Activated naive CD8-positive, alpha-beta T cell treated with anti-CD3 and anti-CD28 coated beads, Interleukin-2, amount 50 U/mL, for 16 hours (primary cell): ENCODE data around the gene GLTP.

Experiments used
- DNase-seq: peaks from one replicate; pipeline ENCODE4 v3.0.0-alpha.2; 2020; ENCODE audit warnings: low read depth, low spot score

The GLTP gene

GRCh38 chr12:109844983-109845823 is 35.1 kb downstream of the GLTP start:
- peak; percentile 72 for DNase-seq

GRCh38 chr12:109844091-109844490 is 36.2 kb downstream of the GLTP start:
- DNase-seq: no peak

- no peak for DNase-seq
Observed at GRCh38 chr12:109842021-109842420, 38.3 kb downstream of the GLTP start.

GRCh38 chr12:109841356-109841755 is 39.0 kb downstream of the GLTP start:
- no peak for DNase-seq

- no peak for DNase-seq
Observed at GRCh38 chr12:109840305-109841074, 39.9 kb downstream of the GLTP start.

GRCh38 chr12:109839444-109839843 is 40.9 kb downstream of the GLTP start:
- no peak for DNase-seq

GRCh38 chr12:109836916-109837315 is 43.4 kb downstream of the GLTP start:
- no peak for DNase-seq

GRCh38 chr12:109835827-109836226 is 44.5 kb downstream of the GLTP start:
- DNase-seq: no peak

GRCh38 chr12:109833307-109834189 is 46.8 kb downstream of the GLTP start, which contains the start of gene TRPV4:
TSS of gene TRPV4 (minus strand) at chr12:109833398. CDS start at chr12:109814796, 18,602 bp downstream.
- DNase-seq: no peak

DNA sequence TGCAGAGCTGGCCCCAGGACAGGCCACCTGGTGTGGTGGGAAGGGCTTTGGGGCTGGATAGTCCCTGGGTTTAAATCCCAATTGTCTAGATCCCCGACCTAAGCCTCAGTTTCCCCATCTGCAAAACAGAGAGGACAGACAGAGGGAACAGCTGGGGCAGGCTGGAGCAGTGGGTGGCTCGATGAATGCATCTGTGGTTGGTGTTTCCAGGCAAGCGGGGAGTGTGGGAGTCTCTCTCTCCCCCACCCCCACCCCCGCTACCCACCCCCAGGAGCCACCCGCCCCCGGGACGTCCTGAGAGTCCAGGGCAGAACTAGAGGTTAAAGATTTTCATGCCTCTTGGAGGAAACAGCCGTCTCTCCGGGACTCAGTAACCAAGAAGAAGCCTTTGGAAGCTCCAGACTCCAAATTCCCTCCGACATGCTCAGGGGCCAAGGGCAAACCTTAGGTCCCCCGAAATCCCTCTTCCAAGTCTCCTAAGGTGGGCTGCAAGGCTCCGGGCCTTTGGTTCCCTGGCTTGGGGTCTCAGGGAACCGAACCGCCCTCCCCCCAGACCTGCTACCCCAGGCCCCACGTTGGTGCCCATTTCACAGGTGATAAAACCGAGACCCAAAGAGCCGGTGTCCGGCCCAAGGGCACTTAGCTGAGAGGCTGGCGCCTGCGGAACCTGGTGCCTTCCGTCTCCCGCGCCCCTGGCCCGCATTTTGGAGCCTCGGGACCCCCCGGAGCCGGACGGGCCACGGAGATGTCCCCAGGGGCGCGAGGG is 47.6 kb downstream of the GLTP start:
- no peak for DNase-seq

- no peak for DNase-seq
Observed at GRCh38 chr12:109831929-109832328, 48.4 kb downstream of the GLTP start.

DNA sequence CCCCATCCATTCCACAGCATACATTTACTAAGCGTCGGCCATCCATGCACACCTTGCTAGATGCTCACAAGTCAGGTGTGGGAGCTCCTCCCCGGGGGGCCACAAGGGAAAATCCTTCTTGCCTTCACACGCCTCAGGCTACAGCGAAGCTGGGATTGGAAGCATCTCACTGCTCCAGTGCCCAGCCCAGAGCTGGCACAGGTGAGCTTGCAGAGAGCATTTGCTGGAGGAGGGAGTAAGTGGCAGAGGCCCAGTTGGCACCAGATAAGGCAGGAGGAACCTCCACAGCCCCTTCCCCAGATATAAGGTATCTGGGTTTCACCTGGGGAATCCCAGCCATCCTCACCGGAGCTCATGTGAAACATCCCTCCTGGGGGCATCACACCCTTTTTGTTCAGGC is 49.0 kb downstream of the GLTP start:
- DNase-seq: no peak

GRCh38 chr12:109830718-109831117 is 49.6 kb downstream of the GLTP start:
- DNase-seq: no peak

- no peak for DNase-seq
Observed at GRCh38 chr12:109830267-109830666, 50.1 kb downstream of the GLTP start.

GRCh38 chr12:109829667-109830066 is 50.7 kb downstream of the GLTP start:
- no peak for DNase-seq

DNA sequence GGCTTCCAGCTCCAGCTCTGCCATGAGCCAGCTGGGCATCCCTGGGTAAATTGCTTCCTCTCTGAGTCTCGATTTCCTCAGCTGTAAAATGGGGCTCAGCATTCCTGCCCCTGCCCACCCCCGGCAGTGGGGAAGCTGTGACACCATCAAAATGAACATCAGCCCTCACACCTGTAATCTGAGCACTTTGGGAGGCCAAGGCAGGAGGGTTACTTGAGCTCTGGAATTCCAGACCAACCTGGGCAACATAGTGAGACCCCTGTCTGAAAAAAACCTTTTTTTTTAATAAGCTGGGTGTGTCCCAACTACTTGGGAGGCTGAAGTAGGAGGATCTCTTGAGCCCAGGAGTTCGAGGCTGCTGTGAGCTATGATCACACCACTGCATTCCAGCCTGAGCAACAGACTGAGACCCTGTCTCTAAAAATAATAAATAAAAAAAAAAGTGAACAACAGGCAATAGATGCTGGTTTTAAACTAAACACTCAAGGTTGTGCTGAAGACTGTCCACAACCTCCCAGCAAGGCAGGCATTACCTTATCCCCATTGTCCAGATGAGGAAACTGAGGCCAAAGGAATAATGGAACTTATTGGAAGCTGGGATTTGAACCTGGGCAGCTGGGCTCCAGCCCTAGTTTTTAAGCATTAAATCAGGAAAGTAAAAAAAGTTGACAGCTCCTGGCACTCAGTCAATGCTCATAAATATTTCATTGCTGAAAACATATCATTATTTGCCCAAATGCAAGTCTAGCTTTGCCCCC is 51.4 kb downstream of the GLTP start:
- no peak for DNase-seq

DNA sequence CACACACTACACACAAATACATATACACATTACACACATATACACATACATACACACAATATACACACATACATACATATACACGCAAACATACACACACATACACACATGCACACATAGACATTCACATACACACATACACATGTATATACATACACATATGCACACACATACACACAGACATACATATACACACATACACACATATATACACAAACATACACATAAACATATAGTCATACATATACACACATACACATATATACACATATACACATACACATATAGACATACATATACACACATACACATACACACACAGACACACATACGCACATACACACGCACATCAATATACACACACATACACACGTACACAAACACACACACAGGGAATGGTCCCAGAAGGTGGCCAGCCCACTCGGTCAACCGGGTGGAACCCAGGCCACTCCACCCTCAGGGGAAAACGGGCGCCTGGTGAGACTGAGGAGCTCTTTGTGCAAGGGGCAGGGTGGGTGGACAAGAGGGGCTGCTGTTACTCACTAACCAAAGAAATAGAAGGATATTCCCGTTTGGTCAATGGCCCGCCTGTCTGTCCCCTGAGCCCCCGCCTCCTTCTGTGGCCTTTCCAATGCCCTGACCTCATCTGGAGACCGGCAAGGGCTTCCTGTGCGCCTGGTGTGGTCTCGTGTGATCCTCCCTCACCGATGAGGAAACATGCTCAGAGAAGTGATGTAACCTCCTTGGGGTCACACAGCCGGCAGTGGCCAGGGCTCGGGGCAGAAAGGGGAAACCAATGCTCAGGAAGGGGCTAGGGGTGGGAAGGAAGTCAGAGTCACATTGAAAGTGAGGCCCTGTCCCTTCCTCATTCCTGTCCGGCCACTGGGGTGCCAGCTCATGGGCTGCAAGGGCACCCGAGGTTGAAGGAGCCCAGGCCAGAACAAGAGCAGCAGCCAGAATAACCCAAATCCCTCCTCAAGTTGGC is 52.5 kb downstream of the GLTP start:
- DNase-seq: no peak

DNA sequence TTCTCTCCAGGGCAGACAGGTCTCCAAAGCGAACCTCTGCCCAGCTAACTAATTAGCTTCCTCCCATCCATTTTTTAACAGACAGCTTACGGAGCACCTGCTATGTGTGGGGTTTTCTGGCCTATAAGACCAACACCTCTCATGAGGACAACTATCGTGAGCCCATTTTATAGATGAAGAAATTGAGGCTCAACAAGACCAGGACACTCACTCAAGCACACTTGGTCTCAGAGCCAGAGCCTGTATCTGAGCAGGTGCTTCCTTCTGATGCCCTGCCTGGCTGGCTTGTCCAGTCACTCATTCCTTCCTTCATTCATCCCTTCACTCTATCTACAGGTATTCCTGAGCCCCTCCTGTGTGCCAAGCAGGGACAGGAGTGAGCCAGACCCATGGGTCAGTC is 53.3 kb downstream of the GLTP start:
- no peak for DNase-seq

DNA sequence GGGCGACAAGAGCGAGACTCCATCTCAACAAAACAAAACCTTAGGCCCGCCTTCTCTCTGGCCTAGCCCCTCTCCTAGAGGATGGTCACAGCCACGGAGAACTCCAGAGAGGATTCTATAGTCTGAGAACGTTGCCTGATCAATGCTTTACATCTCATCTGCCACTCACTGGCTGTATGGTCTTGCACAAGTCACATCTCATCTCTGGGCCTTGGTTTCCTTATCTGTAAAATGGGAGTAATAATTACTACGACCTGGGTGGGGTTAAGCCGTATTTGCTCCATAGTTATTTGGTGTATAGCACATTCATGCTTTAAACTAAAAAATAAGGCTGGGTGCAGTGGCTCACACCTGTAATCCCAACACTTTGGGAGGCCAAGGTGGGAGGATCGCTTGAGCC is 55.6 kb downstream of the GLTP start:
- no peak for DNase-seq
